ENCODE data around the gene RELA. TPM values are rescaled to one million over a fixed set of nuclear protein-coding genes. Genes with fewer than 3 reads are reported as not detected.

RELA gene
- total and polyA plus RNA-seq, 2 of the 13 experiments (the other 11 are each of a cell fraction or from before 2014, with no cell fraction given): 21.4 to 40.5 TPM

GRCh38 chr11:65711785-65712632, 49.3 kb upstream of the RELA start, which contains the start of gene KAT5:
TSS of gene KAT5 (plus strand) at chr11:65712252. CDS start at chr11:65712268, 16 bp downstream.
- Histone ChIP-seq H2AFZ (ENCODE audit: low read length) (peak within 1 kb of the TSS; percentile 75), H3K36me3 (replicated peaks in 1 of 2; ENCODE audit: control insufficient read depth in 1 of 2, insufficient read depth in 2 of 2, low read length in 2 of 2) (peaks cover 18 to 37% of the 10 kb centered on the region in 2 experiments), H3K4me1 (ENCODE audit: insufficient read depth, low read length) (peaks cover 27% of the 10 kb centered on the region), H3K79me2 (ENCODE audit: insufficient read depth, low read length) (peaks cover 5% of the 10 kb centered on the region), H3K27ac (ENCODE audit: extremely low read length, insufficient read depth, low read length) (peak within 1 kb of the TSS; percentile 96), H4K20me1 (ENCODE audit: insufficient read depth, low read length) (no peaks in the 10 kb centered on the region), H3K4me3 (replicated peaks in 1 of 3; ENCODE audit: insufficient read depth in 1 of 3, low read depth in 2 of 3, low read length in 3 of 3) (peak within 1 kb of the TSS; percentile 61 to 80 (median 66)), H3K27me3 (ENCODE audit: control insufficient read depth in 1 of 2, insufficient read depth in 2 of 2, low read length in 2 of 2) (no peaks in the 10 kb centered on the region; a peak in 1 of 5 replicates), H3K4me2 (ENCODE audit: low read depth, low read length) (peak within 1 kb of the TSS; percentile 81), H3K9ac (ENCODE audit: insufficient read depth, low read depth, low read length) (peak within 1 kb of the TSS; percentile 78), H3K9me3 (ENCODE audit: low read length) (no peaks in the 10 kb centered on the region)
- intact Hi-C loops (cut with micrococcal nuclease; ENCODE audit: unreplicated experiment) (loop anchor here (1.0 kb wide), 3 partner anchors 59 to 277 kb away; no protein-coding TSS in a partner anchor), in situ Hi-C loops (cut with HindIII; ENCODE audit: extremely low pct_ligation_motif_present, low pct_unique_long_range_greater_than_20kb) (loop anchor here (10.0 kb wide), 2 partner anchors 103 to 273 kb away; no protein-coding TSS in a partner anchor)
- WGBS (ENCODE audit: low lambda C conversion rate): 1% methylated on average over 33 of the region's 65 CpGs
- ATAC-seq (peak; percentile 85), DNase-seq (ENCODE audit: low spot score) (peak; percentile 95), FAIRE-seq (peak; percentile 86)
- ChIA-PET POLR2A (interaction anchor here (0.7 to 2.7 kb wide), 29 partner anchors 9 to 577 kb away, joined by 3 to 56 read pairs (median 5); partner anchors contain the start of genes BANF1, CCDC85B, CFL1 and EIF1AD), CTCF (ENCODE audit: low intra/inter-chr PET ratio, low total read pairs) (interaction anchor here (1.2 to 2.9 kb wide), 6 partner anchors 33 to 277 kb away, joined by 3 to 40 read pairs (median 7); partner anchors contain the start of genes AP5B1 and MUS81)
- BruUV-seq (replicated peaks): no TSS peak
- TF ChIP-seq, protein P1, sequence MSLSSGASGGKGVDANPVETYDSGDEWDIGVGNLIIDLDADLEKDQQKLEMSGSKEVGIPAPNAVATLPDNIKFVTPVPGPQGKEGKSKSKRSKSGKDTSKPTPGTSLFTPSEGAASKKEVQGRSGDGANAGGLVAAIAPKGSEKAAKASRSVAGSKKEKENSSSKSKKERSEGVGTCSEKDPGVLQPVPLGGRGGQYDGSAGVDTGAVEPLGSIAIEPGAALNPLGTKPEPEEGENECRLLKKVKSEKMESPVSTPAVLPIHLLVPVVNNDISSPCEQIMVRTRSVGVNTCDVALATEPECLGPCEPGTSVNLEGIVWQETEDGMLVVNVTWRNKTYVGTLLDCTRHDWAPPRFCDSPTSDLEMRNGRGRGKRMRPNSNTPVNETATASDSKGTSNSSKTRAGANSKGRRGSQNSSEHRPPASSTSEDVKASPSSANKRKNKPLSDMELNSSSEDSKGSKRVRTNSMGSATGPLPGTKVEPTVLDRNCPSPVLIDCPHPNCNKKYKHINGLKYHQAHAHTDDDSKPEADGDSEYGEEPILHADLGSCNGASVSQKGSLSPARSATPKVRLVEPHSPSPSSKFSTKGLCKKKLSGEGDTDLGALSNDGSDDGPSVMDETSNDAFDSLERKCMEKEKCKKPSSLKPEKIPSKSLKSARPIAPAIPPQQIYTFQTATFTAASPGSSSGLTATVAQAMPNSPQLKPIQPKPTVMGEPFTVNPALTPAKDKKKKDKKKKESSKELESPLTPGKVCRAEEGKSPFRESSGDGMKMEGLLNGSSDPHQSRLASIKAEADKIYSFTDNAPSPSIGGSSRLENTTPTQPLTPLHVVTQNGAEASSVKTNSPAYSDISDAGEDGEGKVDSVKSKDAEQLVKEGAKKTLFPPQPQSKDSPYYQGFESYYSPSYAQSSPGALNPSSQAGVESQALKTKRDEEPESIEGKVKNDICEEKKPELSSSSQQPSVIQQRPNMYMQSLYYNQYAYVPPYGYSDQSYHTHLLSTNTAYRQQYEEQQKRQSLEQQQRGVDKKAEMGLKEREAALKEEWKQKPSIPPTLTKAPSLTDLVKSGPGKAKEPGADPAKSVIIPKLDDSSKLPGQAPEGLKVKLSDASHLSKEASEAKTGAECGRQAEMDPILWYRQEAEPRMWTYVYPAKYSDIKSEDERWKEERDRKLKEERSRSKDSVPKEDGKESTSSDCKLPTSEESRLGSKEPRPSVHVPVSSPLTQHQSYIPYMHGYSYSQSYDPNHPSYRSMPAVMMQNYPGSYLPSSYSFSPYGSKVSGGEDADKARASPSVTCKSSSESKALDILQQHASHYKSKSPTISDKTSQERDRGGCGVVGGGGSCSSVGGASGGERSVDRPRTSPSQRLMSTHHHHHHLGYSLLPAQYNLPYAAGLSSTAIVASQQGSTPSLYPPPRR (CRISPR knock-in tag; IDR thresholded peaks at IDR 0.05; ENCODE audit: borderline replicate concordance): peak; percentile 67; the same call in 1 of the 2 replicates
- TF ChIP-seq HDAC2 (CRISPR knock-in tag; IDR thresholded peaks at IDR 0.05) (peak; percentile 86), ZKSCAN8 (CRISPR knock-in tag; IDR thresholded peaks at IDR 0.05; ENCODE audit: borderline replicate concordance) (peak; percentile 74; the same call in 1 of the 2 replicates), AHDC1 (CRISPR knock-in tag; IDR thresholded peaks at IDR 0.05; ENCODE audit: borderline replicate concordance) (no peak; the same call in 1 of the 2 replicates), ZNF382 (CRISPR knock-in tag; IDR thresholded peaks at IDR 0.05; ENCODE audit: borderline replicate concordance) (no peak)
- TF ChIP-seq, protein P2, sequence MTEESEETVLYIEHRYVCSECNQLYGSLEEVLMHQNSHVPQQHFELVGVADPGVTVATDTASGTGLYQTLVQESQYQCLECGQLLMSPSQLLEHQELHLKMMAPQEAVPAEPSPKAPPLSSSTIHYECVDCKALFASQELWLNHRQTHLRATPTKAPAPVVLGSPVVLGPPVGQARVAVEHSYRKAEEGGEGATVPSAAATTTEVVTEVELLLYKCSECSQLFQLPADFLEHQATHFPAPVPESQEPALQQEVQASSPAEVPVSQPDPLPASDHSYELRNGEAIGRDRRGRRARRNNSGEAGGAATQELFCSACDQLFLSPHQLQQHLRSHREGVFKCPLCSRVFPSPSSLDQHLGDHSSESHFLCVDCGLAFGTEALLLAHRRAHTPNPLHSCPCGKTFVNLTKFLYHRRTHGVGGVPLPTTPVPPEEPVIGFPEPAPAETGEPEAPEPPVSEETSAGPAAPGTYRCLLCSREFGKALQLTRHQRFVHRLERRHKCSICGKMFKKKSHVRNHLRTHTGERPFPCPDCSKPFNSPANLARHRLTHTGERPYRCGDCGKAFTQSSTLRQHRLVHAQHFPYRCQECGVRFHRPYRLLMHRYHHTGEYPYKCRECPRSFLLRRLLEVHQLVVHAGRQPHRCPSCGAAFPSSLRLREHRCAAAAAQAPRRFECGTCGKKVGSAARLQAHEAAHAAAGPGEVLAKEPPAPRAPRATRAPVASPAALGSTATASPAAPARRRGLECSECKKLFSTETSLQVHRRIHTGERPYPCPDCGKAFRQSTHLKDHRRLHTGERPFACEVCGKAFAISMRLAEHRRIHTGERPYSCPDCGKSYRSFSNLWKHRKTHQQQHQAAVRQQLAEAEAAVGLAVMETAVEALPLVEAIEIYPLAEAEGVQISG (CRISPR knock-in tag; IDR thresholded peaks at IDR 0.05): peak; percentile 79

Data from HepG2 (cell line).